Measurements from ENCODE around the gene UBE2G2.

Gene UBE2G2

DNA sequence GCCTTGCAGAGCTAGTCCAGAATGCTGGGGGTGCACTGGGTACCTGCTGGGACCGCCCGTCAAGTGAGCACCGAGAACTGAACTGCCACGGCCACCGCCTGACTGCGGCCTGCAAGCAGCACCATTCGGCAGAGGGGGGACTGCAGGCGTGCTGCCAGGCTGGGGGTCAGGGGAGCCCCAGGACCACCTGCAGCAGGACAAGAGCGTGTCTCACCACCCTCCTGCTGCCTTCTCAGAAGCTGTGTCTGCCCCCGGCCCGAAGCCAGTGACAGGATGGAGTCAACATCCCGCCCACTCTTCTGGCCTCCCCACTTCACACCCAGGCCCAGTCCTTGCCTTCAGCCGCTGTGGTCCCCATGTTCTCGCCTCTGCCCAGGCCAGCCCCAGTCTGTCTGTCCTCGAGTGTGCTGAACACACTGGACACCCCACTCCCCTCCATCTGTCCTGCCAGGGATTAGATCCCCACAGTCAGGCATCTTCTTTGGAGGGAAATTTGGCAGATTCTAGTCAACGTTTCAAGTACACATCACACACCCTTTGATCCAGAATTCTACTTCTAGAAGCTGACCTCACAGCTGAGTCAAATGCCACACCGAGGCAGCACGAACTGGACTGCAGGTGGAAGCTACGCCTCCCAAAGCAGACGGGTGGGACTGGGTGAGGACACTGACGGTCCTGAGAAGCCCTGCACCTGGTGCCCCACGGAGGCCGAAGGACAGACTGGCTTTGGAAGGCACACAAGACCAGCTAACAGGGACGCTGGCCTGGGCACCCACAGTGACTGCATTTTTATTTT lies 45.8 kb upstream of the UBE2G2 start:
- H3K27me3 Mint-ChIP-seq (ENCODE audit: low read depth) = peaks cover 12% of the 10 kb centered on the region
- no peak overlapping the region for H3K27ac Mint-ChIP-seq
- no peak for TF ChIP-seq CTCF (IDR thresholded peaks at IDR 0.05; ENCODE audit: unreplicated experiment in 3 of 3)
- peaks cover 35% of the 10 kb centered on the region for H3K36me3 Mint-ChIP-seq (ENCODE audit: low read depth)
- H3K4me1 Mint-ChIP-seq = peaks cover 12% of the 10 kb centered on the region
- no peaks in the 10 kb centered on the region for H3K9me3 Mint-ChIP-seq
- H3K4me3 Mint-ChIP-seq = no peak overlapping the region

GRCh38 chr21:44846485-44847260 lies 45.1 kb upstream of the UBE2G2 start:
- TF ChIP-seq CTCF (IDR thresholded peaks at IDR 0.05; ENCODE audit: unreplicated experiment in 3 of 3) = no peak
- peak overlapping the region; percentile 42 to 58 (median 49) for H3K4me3 Mint-ChIP-seq
- peaks cover 15% of the 10 kb centered on the region for H3K27me3 Mint-ChIP-seq (ENCODE audit: low read depth)
- H3K36me3 Mint-ChIP-seq (ENCODE audit: low read depth) = peaks cover 27% of the 10 kb centered on the region
- H3K9me3 Mint-ChIP-seq = no peaks in the 10 kb centered on the region
- no peak overlapping the region for H3K27ac Mint-ChIP-seq
- peaks cover 12% of the 10 kb centered on the region for H3K4me1 Mint-ChIP-seq

DNA sequence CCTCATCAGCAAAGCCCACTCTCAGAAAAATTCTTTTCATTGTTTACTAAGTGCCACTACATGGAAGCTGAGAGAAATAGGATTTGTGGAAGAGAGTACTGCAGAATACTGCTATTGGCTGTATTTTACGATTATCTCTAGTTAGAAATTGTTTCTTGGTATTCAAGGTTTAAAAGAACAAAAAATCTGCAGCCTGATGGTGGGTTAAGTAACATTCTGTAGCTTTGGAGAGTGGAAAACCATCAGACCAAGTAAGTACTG lies 44.5 kb upstream of the UBE2G2 start:
- no peak for TF ChIP-seq CTCF (IDR thresholded peaks at IDR 0.05; ENCODE audit: unreplicated experiment in 3 of 3)
- Mint-ChIP-seq H3K4me1 (peaks cover 12% of the 10 kb centered on the region), H3K27me3 (ENCODE audit: low read depth) (peaks cover 19% of the 10 kb centered on the region), H3K36me3 (ENCODE audit: low read depth) (peaks cover 22% of the 10 kb centered on the region), H3K9me3 (no peaks in the 10 kb centered on the region), H3K27ac (no peak overlapping the region), H3K4me3 (peak overlapping the region; percentile 42 to 58 (median 49))

DNA sequence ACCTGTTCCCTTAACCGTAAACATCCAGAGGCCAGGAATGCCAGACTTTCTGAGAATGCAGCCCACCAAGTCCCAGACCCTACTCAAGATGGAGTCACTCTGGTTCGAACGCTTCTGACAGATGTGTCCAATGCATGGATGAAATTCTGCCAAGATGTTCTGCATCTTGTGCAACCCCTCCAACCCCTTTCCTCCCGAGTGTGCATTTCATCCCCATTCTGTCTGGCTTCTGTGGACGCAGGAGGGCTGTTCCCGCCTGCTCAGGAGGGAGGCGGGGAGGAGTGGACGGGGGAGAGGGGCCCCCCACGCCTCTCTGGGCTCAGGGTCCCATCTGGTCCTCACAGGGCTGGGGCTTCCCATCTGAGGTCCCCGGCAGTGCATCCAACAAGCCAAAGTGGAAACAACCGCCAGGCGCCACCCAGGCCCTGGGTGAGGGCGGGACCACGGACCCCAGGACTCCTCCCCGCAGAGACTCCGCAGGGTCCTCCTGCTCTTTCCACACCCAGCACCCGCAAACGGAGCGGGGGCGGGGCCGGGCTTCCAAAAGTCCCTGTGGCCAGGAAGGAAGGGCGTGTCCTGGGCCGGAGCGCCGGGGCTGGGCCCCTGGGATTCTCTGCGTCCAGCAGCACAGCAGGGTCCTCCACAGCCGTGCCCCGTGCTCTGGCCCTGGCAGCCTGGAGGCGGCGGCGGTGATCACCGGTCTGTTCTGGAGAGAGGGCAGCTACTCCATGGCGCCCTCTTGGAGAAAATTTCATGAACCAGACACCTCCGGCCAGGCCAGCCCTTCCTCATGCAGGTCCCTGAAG lies 44.0 kb upstream of the UBE2G2 start:
- TF ChIP-seq CTCF (IDR thresholded peaks at IDR 0.05; ENCODE audit: unreplicated experiment in 3 of 3) = peak in 2 of 3 experiments; percentile 19 to 32
- peaks cover 12% of the 10 kb centered on the region for H3K4me1 Mint-ChIP-seq
- peaks cover 18% of the 10 kb centered on the region for H3K36me3 Mint-ChIP-seq (ENCODE audit: low read depth)

GRCh38 chr21:44844256-44844655 lies 42.6 kb upstream of the UBE2G2 start:
- H3K9me3 Mint-ChIP-seq = no peaks in the 10 kb centered on the region
- H3K27ac Mint-ChIP-seq = peak overlapping the region in 1 of 3 experiments; percentile 79
- H3K27me3 Mint-ChIP-seq (ENCODE audit: low read depth) = peaks cover 25% of the 10 kb centered on the region
- peak overlapping the region in 2 of 3 experiments; percentile 32 to 51 for H3K4me3 Mint-ChIP-seq
- peaks cover 12% of the 10 kb centered on the region for H3K4me1 Mint-ChIP-seq
- peaks cover 9% of the 10 kb centered on the region for H3K36me3 Mint-ChIP-seq (ENCODE audit: low read depth)
- TF ChIP-seq CTCF (IDR thresholded peaks at IDR 0.05; ENCODE audit: unreplicated experiment in 3 of 3) = no peak

More for the DNA sequence above, 44.0 kb upstream of the UBE2G2 start:
- no peak overlapping the region for H3K27ac Mint-ChIP-seq
- no peaks in the 10 kb centered on the region for H3K9me3 Mint-ChIP-seq
- peaks cover 19% of the 10 kb centered on the region for H3K27me3 Mint-ChIP-seq (ENCODE audit: low read depth)
- H3K4me3 Mint-ChIP-seq = peak overlapping the region; percentile 42 to 58 (median 49)

Measured in nephron (organoid).